Neutrophil (primary cell): ENCODE results near the gene SLC35A5.

Experiments used
- H3K27ac ChIP-seq: fragments of 200-600 bp; sonication (generic); 2 replicates; pipeline ENCODE4 v1.5.1; 2016; ENCODE audit warnings: mild to moderate bottlenecking, moderate library complexity
- H3K27me3 ChIP-seq: fragments of 200-600 bp; sonication (generic); 2 replicates; pipeline ENCODE4 v1.6.0; 2016; ENCODE audit warnings: mild to moderate bottlenecking
- H3K36me3 ChIP-seq: fragments of 200-600 bp; sonication (generic); 2 replicates; pipeline ENCODE4 v1.5.1; 2017
- H3K4me1 ChIP-seq, 2 experiments: fragments of 200-600 bp in 1 of 2; sonication (generic) in 1 of 2; 1 replicate in 1 of 2; 2 replicates in 1 of 2; pipeline versions ENCODE4 v1.5.1 to v1.6.1; 2013 to 2016; ENCODE audit warnings: low read depth in 1 of 2, low read length in 1 of 2, mild to moderate bottlenecking in 1 of 2, moderate library complexity in 1 of 2; ENCODE audit not compliant: control insufficient read depth in 1 of 2, insufficient read depth in 1 of 2
- H3K4me3 ChIP-seq, 2 experiments: fragments of 200-600 bp in 1 of 2; sonication (generic) in 1 of 2; 1 replicate in 1 of 2; 2 replicates in 1 of 2; pipeline ENCODE4 v1.5.1; 2013 to 2016; ENCODE audit warnings: low read depth in 1 of 2, low read length in 1 of 2, mild to moderate bottlenecking in 1 of 2, moderate library complexity in 1 of 2
- H3K9me3 ChIP-seq: fragments of 200-600 bp; sonication (generic); 2 replicates; pipeline ENCODE4 v1.5.1; 2016
- CTCF ChIP-seq: fragments of 200-600 bp; sonication (generic); IDR thresholded peaks from 2 replicates; pipeline ENCODE4 v1.5.1; 2016; ENCODE audit warnings: antibody characterized with exemption

Gene SLC35A5

GRCh38 chr3:112594856-112595255, 33.0 kb downstream of the SLC35A5 start:
- no peaks in the 10 kb centered on the region for H3K27me3 ChIP-seq
- peaks cover 6 to 16% of the 10 kb centered on the region in 2 experiments for H3K4me1 ChIP-seq
- H3K4me3 ChIP-seq = no peak overlapping the region
- H3K9me3 ChIP-seq = no peaks in the 10 kb centered on the region
- no peak overlapping the region for H3K27ac ChIP-seq
- TF ChIP-seq CTCF = no peak
- H3K36me3 ChIP-seq = no peaks in the 10 kb centered on the region

GRCh38 chr3:112597945-112598344, 36.1 kb downstream of the SLC35A5 start:
- no peak for TF ChIP-seq CTCF
- Histone ChIP-seq H3K4me3 (no peak overlapping the region), H3K9me3 (no peaks in the 10 kb centered on the region), H3K27ac (no peak overlapping the region), H3K36me3 (no peaks in the 10 kb centered on the region), H3K27me3 (no peaks in the 10 kb centered on the region), H3K4me1 (peaks cover 18 to 34% of the 10 kb centered on the region in 2 experiments)

DNA sequence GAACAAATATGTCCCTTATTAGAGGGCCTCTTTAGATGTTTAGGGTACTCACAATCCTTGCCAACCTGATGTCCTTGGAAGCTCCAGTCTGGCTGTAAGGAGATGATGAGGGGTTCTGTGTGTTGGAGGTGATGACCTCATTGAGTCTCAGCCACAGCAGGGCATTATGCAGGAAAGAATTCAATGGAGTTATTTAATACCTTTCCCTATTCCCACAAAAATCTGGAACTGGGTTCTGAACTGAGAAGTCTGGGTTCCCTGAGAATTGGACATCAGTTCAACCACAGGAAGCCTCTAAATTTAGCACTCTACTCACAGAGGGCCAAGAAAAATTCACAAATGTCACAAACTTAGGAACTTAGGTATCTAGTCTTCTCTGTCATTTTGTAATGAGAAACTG, 36.9 kb downstream of the SLC35A5 start:
- Histone ChIP-seq H3K36me3 (no peaks in the 10 kb centered on the region), H3K27ac (no peak overlapping the region)

DNA sequence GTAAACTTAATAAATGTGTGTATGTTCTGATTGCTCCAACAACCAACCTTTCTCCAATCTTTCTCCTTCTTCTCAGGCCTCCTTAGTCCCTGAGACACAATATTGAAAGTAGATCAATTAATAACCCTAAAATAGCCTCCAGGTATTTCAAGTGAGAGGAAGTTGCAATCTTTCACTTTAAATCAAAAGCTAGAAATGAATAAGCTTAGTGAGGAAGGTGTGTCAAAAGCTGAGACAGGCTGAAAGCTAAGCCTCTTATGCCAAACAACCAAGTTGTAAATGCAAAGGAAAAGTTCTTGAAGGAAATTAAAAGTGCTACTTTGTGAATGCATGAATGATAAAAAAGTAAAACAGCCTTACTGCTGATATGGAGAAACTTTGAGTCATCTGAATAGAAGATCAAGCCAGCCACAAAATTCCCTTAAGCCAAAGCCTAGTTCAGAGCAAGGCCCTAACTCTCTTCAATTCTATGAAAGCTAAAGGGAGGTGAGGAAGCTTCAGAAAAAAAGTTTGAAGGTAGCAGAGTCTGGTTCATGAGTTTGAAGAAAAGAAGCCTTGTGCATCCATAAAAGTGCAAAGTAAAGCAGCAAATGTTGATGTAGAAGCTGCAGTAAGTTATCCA, 40.5 kb downstream of the SLC35A5 start:
- Histone ChIP-seq H3K4me1 (peaks cover 20 to 35% of the 10 kb centered on the region in 2 experiments), H3K4me3 (no peak overlapping the region), H3K36me3 (no peaks in the 10 kb centered on the region), H3K27ac (peak overlapping the region; percentile 67), H3K9me3 (no peaks in the 10 kb centered on the region), H3K27me3 (peaks cover 4% of the 10 kb centered on the region)
- TF ChIP-seq CTCF = no peak

More for the DNA sequence above, 36.9 kb downstream of the SLC35A5 start:
- no peaks in the 10 kb centered on the region for H3K9me3 ChIP-seq
- H3K27me3 ChIP-seq = no peaks in the 10 kb centered on the region
- H3K4me1 ChIP-seq = peaks cover 20 to 35% of the 10 kb centered on the region in 2 experiments
- no peak overlapping the region for H3K4me3 ChIP-seq
- TF ChIP-seq CTCF = no peak

DNA sequence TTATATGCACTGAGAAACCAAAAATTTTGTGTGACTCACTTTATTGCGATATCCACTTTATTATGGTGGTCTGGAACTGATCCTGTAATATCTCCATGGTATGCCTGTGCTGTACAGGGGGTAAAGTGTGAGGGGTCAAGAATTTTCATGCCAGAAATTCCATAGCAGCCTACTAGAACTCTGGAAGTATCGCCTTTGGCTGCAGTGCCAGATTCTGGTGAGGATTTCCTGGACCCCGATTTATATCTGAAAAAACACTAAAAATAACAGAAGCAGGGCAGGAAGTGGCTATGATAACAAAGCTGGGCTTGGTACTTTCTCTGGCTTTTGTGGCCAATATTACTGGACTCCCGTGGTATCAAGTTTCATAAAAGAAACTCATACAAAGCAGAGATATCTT, 42.7 kb downstream of the SLC35A5 start:
- no peak overlapping the region for H3K27ac ChIP-seq
- no peaks in the 10 kb centered on the region for H3K36me3 ChIP-seq
- H3K27me3 ChIP-seq = peaks cover 4% of the 10 kb centered on the region
- no peak for TF ChIP-seq CTCF
- no peak overlapping the region for H3K4me3 ChIP-seq
- peaks cover 20 to 28% of the 10 kb centered on the region in 2 experiments for H3K4me1 ChIP-seq
- no peaks in the 10 kb centered on the region for H3K9me3 ChIP-seq
